NCI-H2081 (cell line): ENCODE results near the gene SORCS2.
"Not testable (repeated sequence)": the region's sequence is repeated elsewhere in the genome, so short reads cannot be mapped to it uniquely, and the experiment has no call there.

Experiments
- DNase-seq, 2 experiments: peaks; one replicate each; lab custom pipeline; 2025; lab: John Stamatoyannopoulos, UW

SORCS2 gene

DNA sequence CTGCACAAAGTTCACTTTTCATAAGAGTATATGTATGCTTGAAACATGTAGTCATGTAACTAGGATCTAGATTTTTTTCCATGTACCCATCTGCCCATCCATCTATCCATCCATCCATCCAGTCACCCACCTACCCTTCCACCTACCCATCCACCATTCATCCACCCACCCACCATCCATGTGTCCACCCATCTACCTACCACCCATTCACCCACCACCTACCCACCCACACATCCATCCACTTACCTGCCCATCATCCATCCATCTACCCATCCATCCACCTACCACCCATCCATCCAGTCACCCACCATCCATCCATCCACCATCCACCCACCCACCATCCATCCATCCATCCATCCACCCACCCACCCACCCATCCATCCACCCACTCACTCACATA, 364.2 kb downstream of the SORCS2 start:
- no peak for DNase-seq

DNA sequence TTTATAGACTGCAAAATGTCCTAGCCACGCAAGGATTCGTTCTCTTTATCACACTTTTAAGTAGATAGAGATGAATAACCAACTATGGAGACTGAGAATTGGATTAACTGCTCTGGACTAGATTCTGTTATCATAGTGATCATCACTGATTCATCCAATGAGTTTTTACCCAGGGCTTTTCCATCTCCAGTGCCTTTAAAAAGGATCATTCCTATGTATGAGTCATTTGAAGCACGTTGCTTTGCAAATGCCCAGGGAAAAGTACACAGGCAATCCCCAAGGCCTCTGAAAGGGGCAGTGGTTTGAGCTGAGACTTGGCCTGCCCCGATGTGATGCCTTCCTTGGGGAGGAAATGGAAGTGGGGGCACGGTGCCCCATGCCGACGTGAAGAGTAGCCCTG, 365.1 kb downstream of the SORCS2 start:
- no peak for DNase-seq

DNA sequence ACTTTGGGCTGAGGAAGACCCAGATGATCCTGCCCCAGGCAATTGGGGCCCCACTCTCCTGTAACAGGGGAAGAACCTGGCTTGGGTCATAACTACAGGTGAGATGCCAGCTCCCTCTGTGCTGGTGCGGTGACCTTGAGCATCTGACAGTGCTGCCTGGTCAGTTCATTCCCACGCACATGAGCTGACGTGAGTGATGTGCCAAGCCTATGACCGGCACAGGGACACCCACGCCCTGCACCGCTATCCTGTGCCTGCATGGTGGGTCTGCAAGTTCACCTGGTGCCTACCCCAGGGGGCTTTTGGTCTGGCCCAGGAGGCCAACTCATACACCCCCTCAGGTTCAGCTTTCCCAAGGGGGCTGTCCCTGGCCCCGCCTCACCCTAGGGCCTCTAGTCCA, 366.1 kb downstream of the SORCS2 start:
- DNase-seq: no peak

DNA sequence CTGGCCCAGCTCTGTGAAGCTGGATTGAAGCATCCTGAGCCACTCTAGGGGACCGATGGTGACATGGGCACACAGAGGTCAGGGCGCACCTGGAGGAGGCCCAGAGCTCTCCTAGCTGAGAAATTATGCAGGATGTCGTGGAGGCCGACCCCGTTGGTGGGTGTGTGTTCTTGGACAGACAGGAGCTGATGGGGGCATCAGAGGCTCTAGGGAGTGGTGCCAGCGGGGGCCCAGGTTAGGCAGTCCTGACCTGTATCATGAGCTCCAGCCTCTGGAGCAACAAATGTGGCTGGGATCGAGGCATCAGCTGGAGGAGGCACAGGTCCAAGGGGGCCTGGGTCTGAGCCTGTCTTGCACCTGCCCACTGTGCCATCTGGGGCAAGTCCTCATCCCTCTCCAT, 367.0 kb downstream of the SORCS2 start:
- no peak for DNase-seq

DNA sequence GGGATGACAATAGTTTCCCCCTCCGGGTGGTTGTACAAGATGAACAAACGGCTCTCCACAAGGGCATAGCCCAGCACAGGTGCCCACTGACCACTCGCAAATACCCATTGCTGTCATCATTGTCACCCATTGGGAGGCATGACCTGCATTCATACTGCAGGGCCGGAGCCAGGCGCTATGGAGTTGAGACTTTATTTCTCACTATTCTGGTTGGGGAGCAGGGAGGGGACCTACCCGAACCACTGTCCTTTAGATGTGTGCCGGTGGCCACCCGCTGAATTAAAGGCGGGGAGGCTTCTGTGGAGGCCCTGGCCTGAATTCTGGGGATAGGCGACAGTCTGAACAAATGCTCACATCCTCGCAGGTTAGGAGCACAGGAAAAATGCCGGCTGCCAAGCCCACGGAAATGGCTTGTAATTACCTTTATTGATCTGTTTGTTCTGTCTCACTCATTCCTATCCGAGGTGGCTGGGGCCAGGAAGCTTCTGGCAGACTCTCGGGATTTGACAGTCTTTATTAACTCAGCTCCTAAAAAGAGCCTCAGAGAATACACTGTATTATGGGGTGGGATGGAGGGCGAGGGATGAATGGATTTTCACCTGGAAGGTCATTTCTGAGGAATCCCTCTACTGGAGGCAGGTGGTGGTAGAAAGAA, 367.5 kb downstream of the SORCS2 start:
- DNase-seq: peak in 1 of 2 experiments; percentile 30

DNA sequence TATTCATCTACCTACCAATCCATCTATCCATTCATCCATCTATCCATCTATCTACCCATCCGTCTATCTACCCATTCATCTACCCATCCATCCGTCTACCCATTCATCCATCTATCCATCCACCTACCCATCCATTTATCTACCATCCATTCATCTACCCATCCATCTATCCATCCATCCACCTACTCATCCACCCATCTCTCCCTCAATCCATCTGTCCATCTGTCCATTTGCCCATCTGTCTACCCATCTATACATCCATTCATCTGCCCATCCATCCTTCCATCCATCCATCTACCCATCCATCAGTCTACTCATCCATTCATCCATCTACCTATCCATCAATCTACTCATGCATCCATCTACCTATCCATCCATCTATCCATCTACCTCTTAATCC, 369.2 kb downstream of the SORCS2 start:
- DNase-seq: no peak

DNA sequence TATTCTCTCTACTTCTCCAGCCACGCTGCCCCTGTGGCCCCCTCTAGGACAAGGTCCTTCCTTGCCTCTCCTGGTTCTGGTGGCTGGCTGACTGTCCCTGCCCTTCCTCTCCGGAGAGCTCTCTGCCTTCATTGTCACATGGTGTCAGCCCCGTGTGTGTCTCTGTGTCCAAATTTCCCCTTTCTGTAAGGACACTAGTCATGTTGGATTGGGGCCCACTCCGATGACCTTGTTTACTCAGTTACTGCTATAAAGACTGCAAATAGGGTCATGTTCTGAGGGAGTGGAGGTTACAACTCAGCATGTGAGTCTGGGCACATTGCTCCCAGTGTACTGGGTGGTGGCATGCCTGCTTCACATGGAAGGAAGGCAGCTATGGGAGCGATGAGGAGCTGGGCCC, 371.9 kb downstream of the SORCS2 start:
- no peak for DNase-seq

DNA sequence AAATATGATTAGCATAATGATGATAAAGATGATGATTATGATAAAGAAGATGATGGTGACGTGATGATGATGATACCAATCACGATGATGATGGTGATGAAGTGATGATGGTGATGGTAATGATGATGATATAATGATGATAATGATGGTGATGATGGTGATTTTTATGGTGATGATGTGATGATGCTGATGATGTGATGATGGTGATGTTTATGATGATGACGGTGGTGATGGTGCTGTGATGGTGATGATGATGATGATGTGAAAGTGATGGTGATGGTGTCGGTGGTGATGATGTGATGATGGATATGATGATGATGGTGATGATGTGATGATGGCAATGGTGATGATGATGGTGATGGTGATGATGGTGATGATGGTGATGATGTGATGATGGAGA, 373.1 kb downstream of the SORCS2 start:
- no peak for DNase-seq

DNA sequence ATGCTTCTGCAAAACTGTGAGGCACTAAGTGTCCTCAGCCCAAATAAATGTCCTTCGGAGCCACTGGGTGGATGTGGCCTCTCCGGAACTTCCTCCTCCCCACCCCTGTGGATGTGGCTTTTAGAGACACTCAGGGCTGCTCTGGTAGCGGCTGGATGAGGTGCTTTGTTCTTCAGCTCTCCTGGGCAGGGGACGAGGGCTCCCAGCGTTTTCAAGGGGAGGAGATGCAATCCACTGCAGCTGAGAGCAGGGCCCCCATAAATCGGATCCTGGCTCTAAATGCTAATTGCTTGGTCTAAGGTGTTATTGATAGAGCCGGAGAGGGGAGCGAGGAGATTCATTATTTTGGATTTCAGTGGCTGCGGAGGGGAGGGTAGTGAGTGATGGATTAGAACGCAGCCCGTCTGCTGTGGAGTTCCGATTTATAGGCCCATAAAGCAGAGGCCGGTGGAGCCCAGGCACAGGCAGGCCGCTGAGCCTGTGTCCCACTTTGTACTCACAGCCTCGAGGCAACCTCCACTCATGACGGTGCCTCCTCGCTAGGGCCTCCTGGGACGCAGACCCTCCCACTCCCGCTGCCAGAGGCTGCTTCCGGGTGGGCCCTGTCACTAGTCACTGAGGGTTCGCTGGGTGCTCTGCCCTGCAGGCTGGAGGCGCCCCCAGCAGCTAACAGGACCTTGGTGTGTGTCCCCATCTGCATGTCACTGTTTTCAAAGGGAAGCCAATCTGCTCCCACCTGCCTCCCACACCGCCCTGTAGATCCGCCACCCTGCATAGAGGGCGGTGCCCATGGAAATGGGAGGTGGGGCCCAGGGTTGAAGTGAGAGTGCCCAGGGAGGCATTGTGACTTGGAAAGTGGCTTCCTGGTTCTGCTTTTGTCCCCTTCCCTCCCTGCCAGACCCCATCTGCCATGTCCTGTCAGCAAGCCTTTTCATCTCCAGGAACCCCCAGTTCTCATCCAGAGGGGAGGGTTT, 377.8 kb downstream of the SORCS2 start:
- no peak for DNase-seq

DNA sequence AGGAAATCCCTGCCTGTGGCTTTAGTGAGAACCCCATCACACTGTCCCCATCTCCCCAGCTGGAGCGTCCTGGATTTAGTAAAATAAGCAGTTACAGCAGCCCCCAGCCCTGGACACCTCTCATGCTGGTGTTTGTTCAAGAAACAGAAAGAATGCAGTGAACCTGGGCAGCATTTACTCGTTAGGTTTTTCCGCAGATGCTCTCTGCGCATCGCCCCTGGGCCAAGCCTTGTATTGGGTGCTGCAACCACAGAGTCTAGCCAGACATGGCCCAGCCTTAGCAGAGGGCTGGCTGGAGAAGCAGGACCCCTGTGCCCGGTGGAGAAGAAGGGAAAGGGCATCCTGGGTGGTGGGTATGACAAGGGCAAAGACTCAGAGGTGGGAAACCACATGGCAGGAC, 378.7 kb downstream of the SORCS2 start:
- no peak for DNase-seq

DNA sequence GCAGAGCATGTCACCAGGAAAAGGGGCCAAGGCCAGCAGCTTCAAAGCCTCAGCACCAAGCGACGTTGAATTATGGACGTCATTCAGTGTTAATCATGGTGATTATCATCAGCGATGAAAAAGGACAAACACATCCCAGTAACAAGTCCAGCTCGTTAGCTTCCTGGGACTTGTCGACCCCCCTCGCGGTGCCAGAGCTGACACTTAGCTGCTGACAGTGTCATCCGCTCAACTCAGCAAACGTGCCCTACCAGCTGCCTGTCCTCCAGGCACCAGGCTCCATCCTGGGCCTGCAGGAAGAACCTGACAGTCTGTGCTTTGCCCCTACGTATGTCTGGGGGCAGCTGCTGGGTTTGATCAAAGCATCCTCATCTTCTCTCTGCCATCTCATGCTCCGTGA, 379.4 kb downstream of the SORCS2 start:
- no peak for DNase-seq

DNA sequence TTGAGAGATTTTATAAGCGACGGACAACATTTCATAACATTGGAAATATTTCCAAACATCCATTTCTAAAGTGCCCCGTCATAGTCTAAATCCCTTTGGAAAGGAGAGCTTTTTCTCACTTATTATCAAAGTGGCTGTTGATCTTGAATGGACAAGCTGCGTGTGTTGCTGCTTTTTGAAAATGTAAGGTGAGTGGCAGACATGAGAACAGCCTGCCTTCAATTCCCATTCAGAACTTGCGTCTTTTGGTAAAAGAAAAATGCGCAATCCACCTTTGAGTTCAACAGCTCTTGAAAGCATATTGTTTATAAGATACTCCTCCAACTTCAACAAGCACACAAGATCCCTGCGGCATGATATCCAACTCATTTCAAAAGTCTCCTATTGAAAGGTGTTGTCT, 380.6 kb downstream of the SORCS2 start:
- DNase-seq: no peak

DNA sequence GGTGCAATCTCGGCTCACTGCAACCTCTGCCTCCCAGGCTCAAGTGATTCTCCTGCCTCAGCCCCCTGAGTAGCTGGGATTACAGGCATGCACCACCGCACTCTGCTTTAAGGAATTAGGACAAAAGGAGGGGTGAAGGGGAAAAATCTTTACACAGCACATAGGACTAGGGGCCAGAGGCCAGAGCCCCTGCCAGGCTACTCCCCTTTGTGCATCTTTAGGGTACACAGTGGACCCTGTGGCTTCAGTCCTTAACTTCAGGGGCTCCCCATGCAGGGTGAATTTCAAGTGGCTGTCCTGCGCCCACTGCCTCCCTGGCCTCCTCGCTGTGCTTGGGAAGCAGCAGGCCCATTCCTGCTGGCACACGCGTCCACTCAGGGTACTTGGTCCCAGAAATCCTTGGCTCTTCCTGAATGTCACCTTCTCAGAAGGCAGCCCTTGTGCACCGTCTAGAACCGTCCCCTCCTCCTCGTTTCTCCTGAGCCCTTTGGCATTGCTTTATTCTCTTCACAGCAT, 381.3 kb downstream of the SORCS2 start:
- no peak for DNase-seq

DNA sequence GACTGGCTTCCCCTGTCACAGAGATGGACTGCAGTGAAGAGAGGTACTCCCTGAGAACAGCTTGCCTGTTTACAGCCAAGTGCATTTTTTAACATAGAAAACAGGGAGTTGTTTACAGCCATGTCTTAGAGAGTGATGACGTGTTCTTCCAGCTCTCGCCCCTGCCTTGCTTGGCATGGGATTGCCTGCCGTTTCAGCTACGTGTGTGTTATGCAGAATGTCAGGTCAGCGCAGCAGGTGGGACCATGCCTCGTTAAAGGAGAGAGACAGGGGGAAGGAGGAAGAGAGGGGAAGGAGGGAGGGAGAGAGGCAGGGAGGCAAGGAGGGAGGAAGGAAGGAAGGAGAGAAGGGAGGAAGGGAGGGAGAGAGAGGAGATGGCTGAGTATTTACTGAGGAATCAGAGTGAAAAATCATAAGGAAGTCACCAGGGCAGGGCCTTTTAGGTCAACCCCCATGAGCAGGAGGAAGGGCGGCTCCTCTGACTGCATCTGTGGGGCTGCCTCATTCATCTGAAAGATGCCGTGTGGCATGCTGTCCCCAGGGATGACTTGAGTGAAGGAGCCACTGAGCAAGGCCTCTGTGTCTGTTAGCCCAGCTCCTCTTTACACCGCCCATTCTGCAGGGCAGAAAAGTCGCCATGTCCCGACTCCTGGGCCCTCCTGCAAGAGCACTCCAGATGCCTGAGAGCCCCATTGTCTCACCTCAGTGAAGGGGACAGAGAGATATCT, 382.1 kb downstream of the SORCS2 start:
- no peak for DNase-seq

DNA sequence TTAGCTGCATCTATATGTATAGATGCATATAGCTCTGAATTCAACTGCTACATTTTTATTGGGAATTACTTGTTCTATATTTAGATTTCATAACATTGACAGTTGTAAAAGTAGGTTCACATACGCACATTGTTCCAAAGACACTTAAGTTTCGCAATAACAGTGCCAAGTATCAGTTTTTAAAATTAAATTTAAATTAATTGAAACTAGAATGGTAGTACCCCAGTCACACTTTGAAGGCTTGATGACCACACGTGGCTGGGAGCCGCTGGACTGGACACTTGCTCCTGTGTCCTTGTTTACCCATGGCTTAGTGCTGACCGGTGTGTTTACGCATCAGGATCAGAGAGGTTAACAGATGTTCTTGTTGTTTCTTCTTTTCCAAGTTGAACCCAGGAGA, 383.1 kb downstream of the SORCS2 start:
- no peak for DNase-seq

DNA sequence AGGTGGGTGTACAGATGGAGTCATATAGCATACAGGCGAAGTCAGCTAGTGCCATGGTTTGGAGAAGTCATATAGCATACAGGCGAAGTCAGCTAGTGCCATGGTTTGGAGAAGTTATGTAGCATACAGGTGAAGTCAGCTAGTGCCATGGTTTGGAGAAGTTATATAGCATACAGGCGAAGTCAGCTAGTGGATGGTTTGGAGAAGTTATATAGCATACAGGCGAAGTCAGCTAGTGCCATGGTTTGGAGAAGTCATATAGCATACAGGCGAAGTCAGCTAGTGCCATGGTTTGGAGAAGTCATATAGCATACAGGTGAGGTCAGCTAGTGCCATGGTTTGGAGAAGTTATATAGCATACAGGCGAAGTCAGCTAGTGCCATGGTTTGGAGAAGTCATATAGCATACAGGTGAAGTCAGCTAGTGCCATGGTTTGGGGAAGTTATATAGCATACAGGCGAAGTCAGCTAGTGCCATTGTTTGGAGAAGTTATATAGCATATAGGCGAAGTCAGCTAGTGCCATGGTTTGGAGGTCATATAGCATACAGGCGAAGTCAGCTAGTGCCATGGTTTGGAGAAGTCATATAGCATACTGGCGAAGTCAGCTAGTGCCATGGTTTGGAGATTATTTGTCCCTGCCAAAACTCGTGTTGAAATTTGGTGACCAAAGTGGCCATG, 385.2 kb downstream of the SORCS2 start:
- not testable (repeated sequence) for DNase-seq

DNA sequence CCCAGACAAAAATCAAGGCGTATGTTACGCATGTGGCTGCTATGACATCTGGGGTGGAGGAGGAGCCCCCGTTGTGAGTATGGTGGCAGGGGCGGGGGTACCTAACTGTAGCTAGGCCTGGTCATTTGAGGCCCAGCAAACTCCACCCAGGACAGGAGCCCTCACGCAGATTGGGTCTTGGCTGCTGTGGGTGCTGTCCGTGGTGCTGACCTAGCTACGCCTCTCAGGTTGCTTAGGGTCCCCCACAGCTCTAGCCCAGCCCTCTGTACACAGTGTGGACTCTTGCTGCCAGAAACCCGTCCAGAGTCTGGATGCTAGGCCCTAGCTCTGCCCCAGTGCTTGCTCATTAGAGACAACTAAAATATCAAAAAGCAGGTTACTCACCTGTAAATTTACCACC, 389.1 kb downstream of the SORCS2 start:
- DNase-seq: no peak

DNA sequence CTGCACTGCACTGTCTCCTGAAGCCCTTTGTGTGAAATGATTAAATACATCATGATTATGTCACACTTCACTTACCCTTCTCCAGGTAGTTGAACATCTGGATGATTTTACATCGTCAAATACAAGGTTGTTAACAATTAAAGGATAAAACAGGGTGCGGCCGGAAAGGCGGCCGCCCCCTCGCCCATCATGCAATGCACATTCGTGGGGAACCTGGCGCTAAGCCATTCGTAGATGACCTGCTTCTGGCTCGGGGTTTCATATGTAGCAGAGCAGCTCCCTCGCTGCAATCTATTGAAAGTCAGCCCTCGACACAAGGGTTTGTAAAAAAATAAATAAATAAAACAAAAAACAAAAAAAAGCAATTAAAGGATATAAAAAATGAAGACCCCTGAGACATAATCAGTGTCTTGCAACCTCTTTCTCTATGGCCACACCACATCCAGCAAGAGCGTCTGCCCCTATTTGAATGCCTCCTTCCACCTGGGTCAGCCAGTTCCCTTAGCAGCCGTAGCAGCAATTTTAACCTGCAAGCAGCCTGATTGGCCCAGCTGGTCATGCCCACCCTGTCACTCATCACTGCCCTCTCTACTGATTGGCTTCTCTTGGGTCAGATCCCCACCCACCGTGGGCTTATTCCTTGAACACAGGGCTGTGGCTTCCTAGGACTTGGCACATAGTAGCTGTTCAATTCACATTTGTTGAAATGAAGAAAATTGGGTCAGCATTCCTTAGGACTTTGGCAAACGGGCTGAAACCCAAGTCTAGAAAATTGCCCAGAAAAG, 390.2 kb downstream of the SORCS2 start:
- DNase-seq: no peak

DNA sequence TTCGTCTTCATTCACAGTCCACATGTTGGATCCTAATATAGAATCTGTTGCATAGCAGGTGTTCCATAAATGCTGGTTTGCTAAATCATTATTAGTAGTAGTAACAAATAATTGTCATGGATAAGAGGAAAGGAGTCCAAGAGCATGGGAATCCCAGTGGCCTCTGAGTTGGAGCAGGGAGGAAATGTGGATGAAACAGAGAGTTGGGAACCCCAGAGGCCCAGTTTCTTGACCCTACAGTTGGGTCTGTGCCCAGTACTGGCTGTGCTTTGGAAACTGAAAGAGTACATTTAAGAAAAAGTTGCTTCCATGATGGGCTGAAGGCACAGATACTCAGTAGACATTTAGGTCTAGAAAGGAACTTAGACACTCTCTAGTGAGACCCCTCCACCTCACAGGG, 391.8 kb downstream of the SORCS2 start:
- no peak for DNase-seq

DNA sequence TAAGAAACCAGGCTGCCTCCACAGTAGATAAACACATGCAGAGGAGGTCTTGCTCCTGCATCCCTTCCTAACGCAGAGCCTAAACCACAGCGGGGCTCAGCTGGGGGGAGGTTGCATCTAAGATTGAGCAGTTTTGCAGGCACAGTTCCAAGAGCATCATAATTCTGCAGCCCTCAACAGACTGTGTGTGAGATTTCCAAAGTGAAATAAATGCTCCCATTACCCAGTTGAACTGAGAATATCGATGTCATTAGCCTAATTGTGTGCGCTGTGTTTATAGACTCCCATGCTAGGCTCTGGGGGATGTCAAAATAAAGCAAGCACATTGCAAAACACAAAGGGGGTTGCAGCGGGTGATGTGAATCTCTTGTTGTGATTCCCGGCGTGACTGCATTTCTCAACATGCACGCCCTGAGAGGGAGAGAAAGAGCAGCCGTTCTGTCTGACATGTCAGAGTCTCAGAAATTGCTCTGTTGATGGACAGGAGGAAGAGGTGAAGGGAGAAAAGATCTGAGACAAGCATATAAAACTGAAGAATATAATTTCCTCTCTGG, 392.3 kb downstream of the SORCS2 start:
- DNase-seq: no peak

DNA sequence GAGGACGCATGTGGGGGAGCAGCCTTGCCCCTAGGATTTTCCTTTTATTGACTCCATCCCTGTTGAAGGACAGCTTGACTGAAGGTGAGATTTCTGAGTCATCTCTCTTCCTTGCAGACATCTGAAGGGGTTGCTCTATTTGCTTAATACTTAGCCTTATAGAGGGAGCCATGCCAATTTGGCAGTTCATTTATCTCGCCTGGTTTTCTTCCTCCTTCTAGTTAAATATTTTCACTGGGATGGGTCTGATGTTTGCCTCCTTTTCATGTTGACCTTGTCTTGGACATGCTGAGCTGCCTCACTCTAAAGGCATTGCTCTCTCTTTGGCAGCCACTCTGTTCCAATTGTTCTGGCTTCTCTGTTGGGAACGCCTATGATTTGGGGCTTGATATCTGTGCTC, 393.4 kb downstream of the SORCS2 start:
- no peak for DNase-seq
